Lower lobe of right lung (tissue), 2 donors: Measurements from ENCODE around the gene POLR1E. TPM values are rescaled to one million over a fixed set of nuclear protein-coding genes. Genes with fewer than 3 reads are reported as not detected.

ENCODE experiments used
- ATAC-seq, 2 donors: fragments of 200-7000 bp; cut with Tn5 transposase; one replicate each; pipeline ENCODE4 v1.9.1; 2020 to 2022; ENCODE audit warnings: mild to moderate bottlenecking in 2 of 2, moderate library complexity in 2 of 2
- DNase-seq: peaks from one replicate; pipeline ENCODE4 v3.0.0-alpha.2; 2020
- H3K27ac ChIP-seq: fragments of 200-600 bp; one replicate; pipeline ENCODE4 v1.8.0; 2022
- H3K27me3 ChIP-seq: fragments of 200-600 bp; one replicate; pipeline ENCODE4 v1.8.0; 2022; ENCODE audit warnings: low read depth
- H3K36me3 ChIP-seq: fragments of 200-600 bp; one replicate; pipeline ENCODE4 v1.8.0; 2022; ENCODE audit warnings: mild to moderate bottlenecking
- H3K4me1 ChIP-seq: fragments of 200-600 bp; one replicate; pipeline ENCODE4 v1.8.0; 2022
- H3K4me3 ChIP-seq: fragments of 200-600 bp; one replicate; pipeline ENCODE4 v1.8.0; 2022; ENCODE audit warnings: mild to moderate bottlenecking
- H3K9me3 ChIP-seq: fragments of 200-600 bp; one replicate; pipeline ENCODE4 v1.8.0; 2022
- CTCF ChIP-seq: fragments of 200-600 bp; IDR thresholded peaks from one replicate; pipeline ENCODE4 v1.8.0; 2022; ENCODE audit warnings: antibody characterized with exemption, mild to moderate bottlenecking
- intact Hi-C: fragments of 100-400 bp; cut with DNase I; formaldehyde crosslinking; loops from one replicate; pipeline ENCODE4 v1.11.0; 2022
- total RNA-seq: library from RNA; stranded (reverse); fragmentation: NEBNext Ultra II Directional; extraction: Animal tissue kit (Norgen Biotek cat#: 25700); gene quantifications from one replicate; pipeline ENCODE4 v1.2.1, GENCODE V29; 2021
- donor health status: DM: no; HTN: yes; CAD: no; lungs with severe emphysema.

POLR1E gene
- total RNA-seq, 1 donor from 2014 or later, result 17.3 TPM

GRCh38 chr9:37531699-37532098 is 46.0 kb downstream of the POLR1E start:
- Histone ChIP-seq H3K9me3 (no peaks in the 10 kb centered on the region), H3K27me3 (no peaks in the 10 kb centered on the region), H3K4me1 (no peaks in the 10 kb centered on the region), H3K27ac (no peak overlapping the region), H3K4me3 (no peak overlapping the region), H3K36me3 (peaks cover 35% of the 10 kb centered on the region)
- DNase-seq (no peak), ATAC-seq (peak; percentile 41 to 69)
- intact Hi-C loops, result no loop called here
- TF ChIP-seq CTCF, result no peak

- no peak for TF ChIP-seq CTCF
- no peak for ATAC-seq
- no peaks in the 10 kb centered on the region for H3K9me3 ChIP-seq
- H3K27me3 ChIP-seq, result no peaks in the 10 kb centered on the region
- intact Hi-C loops, result no loop called here
- no peak overlapping the region for H3K4me3 ChIP-seq
- no peaks in the 10 kb centered on the region for H3K4me1 ChIP-seq
- DNase-seq, result no peak
- peaks cover 35% of the 10 kb centered on the region for H3K36me3 ChIP-seq
- H3K27ac ChIP-seq, result no peak overlapping the region
Observed at GRCh38 chr9:37534412-37534811, 48.7 kb downstream of the POLR1E start.

- intact Hi-C loops, result no loop called here
- H3K27me3 ChIP-seq, result no peaks in the 10 kb centered on the region
- ATAC-seq, result no peak
- no peak overlapping the region for H3K27ac ChIP-seq
- H3K4me3 ChIP-seq, result no peak overlapping the region
- no peak for DNase-seq
- no peaks in the 10 kb centered on the region for H3K4me1 ChIP-seq
- no peaks in the 10 kb centered on the region for H3K9me3 ChIP-seq
- no peak for TF ChIP-seq CTCF
- H3K36me3 ChIP-seq, result peaks cover 37% of the 10 kb centered on the region
Observed at GRCh38 chr9:37534901-37535300, 49.2 kb downstream of the POLR1E start.

GRCh38 chr9:37538099-37538498 is 52.4 kb downstream of the POLR1E start:
- Histone ChIP-seq H3K4me1 (no peaks in the 10 kb centered on the region), H3K9me3 (no peaks in the 10 kb centered on the region), H3K27ac (no peak overlapping the region), H3K27me3 (no peaks in the 10 kb centered on the region), H3K36me3 (peaks cover 39% of the 10 kb centered on the region), H3K4me3 (no peak overlapping the region)
- DNase-seq, result no peak
- TF ChIP-seq CTCF, result no peak
- ATAC-seq, result no peak
- intact Hi-C loops, result no loop called here

- Histone ChIP-seq H3K36me3 (peaks cover 39% of the 10 kb centered on the region), H3K4me3 (no peak overlapping the region), H3K9me3 (no peaks in the 10 kb centered on the region), H3K27ac (no peak overlapping the region), H3K4me1 (no peaks in the 10 kb centered on the region), H3K27me3 (no peaks in the 10 kb centered on the region)
- no peak for DNase-seq
- TF ChIP-seq CTCF, result no peak
- no peak for ATAC-seq
- intact Hi-C loops, result no loop called here
Observed at GRCh38 chr9:37539634-37540033, 53.9 kb downstream of the POLR1E start.

- Histone ChIP-seq H3K4me3 (no peak overlapping the region), H3K4me1 (no peaks in the 10 kb centered on the region), H3K9me3 (no peaks in the 10 kb centered on the region), H3K36me3 (peaks cover 36% of the 10 kb centered on the region), H3K27ac (no peak overlapping the region), H3K27me3 (no peaks in the 10 kb centered on the region)
- DNase-seq, result no peak
- no peak for TF ChIP-seq CTCF
- intact Hi-C loops, result no loop called here
- ATAC-seq, result peak; percentile 19 to 48
Observed at GRCh38 chr9:37540634-37541033, 54.9 kb downstream of the POLR1E start.
